C1 segment of cervical spinal cord (tissue), 14 donors: Measurements from ENCODE around the gene PCBP2.
"Not testable (repeated sequence)": the region's sequence is repeated elsewhere in the genome, so short reads cannot be mapped to it uniquely, and the experiment has no call there.

ENCODE experiments used
- DNase-seq, 14 donors: peaks; one replicate each; lab custom pipeline; 2025; lab: John Stamatoyannopoulos, UW

The PCBP2 gene

DNA sequence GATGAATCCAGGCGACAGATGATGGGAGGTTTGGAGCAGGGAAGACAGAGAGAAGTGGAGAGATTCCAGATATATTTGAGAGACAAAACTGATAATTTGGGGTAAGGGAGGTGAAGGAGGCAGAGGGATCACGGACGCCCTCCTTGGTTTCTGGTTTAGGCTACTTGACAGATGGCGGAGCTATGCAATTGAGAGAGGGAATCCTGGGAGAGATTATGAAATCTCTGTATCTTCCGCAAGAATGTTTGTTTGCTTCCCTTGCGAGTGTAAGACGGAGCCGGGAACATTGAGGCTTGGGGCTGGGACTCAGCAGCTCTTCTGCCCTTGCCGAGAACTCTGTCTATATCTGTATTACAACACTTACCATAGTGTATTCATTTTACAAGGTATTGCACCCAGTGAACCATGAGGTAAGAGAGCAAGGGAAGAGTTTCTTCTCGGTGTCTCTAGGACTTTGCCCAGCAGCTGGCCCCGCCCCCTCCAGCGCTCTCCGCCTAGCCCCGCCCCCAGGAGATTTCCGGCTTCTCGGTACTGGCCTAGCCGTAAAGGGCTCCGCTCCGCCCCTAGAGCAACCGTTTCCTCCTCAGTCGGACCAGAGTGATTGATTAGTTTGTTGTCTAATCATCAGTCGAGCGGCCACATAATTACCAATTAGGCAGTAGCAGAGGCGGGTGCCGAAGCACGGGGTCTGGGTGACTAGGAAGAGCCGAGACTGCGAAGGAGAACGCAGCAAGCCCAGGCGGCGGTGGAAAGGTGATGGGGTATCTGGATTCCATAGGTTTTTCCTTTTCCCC lies 10.7 kb upstream of the PCBP2 start, which contains the start of gene PRR13:
TSS of gene PRR13 (plus strand) at position 695 of the 794 bp plus-strand sequence. CDS start 981 bp downstream, outside the sequence.
- peak; percentile 55 to 99 (median 94) for DNase-seq

GRCh38 chr12:53443955-53444354 lies 7.9 kb upstream of the PCBP2 start:
- DNase-seq, result no peak

DNA sequence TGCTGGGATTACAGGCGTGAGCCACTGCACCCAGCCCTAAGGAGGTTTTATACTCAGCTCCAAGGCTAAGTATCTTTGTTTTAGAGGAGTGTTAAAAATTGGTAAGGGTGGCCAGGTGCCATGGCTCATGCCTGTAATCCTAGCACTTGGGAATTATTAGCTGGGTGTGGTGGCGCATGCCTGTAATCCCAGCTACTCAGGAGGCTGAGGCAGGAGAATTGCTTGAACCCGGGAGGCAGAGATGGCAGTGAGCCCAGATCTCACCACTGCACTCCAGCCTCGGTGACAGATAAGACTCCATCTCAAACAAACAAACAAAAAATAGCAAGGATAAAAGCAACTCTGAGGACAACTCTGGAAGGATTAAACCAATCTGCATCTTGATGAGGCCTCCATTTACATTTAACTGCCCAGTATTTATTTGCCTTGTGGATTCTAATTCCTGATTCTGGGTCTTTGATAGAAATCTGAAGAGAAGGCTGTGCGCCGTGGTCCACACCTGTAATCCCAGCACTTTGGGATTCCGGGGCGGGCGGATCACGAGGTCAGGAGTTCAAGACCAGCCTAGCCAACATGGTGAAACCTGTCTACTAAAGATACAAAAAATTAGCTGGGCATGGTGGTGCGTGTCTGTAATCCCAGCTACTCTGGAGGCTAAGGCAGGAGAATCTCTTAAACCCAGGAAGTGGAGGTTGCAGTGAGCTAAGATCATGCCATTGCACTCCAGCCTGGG lies 7.1 kb upstream of the PCBP2 start:
- not testable (repeated sequence) for DNase-seq

DNA sequence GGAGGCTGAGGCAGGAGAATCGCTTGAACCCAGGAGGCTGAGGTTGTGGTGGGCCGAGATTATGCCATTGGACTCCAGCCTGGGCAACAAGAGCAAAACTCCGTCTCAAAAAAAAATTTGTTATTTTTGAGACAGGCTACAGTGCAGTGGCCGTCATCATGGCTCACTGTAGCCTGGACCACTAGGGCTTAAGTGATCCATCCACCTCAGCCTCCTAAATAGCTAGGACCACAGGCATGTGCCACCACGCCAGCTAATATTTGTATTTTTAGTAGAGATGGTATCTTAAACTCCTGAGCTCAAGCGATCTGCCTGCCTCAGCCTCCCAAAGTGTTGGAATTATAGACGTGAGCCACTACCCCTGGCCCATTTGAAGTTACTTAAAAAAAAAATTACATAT lies 966 bp upstream of the PCBP2 start:
- DNase-seq, result no peak

DNA sequence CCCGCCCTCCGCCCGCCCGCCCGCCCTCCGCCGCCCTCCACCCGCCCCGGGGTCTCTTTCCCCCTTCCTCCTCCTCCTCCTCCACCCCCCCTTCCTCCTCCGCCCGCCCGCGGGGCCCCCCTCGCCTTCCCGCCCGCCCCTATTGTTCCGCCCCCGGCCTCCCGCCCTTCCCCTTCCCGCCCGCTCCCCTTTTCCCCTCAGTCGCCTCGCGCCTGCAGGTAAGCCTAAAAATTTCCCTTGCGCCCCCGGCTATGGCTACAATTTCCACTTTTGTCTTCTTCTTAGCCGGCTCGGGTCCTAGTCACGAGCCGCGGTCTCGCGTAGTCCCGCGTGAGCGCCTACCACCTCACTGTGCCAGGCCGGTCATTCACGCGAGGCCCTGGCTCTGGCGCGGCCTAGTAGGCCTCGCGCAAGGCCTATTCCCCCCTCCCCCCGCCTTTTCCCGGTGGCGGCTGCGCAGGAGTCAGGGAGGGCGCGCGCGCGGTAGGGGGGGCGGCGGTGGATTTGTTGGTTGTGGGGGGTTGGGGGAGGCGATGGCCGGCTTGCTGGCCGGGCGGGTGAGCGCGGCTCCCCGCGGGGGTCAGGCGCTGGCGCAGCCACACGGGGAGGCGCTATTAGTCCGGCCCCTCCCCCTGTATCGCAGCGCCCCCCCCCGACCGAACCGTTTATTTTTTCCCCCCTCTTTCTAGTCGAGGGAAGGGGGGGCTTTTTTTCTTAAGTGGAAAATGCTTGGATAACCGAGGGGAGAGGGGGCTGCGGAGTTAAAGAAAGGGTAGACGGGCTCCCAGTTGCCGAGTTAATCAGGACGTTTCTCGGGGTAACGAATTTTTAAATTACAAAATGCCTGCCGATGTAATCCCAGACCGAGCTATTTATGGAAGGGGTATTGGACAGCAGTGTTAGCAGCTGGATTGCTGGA lies 516 bp downstream of the PCBP2 start:
- DNase-seq, result peak; percentile 13 to 94 (median 84)

GRCh38 chr12:53453953-53454640 lies 2.2 kb downstream of the PCBP2 start:
- no peak for DNase-seq

DNA sequence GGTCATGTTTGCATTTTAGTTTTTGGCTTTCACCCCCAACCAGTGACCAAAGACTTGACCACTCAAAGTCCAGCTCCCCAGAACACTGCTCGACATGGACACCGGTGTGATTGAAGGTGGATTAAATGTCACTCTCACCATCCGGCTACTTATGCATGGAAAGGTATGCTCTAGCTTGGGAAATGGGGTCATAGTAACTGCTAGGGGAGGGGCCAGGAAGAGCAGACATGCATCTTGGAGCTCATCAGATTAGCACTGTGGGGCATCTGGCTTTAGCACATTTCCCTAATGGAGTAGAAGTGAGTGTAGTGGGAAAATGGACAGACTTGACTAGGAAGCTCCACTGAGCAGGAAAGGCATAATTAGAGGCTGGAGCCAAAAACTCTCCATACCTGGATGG lies 2.8 kb downstream of the PCBP2 start:
- peak in 1 of 14 donors; percentile 93 for DNase-seq

DNA sequence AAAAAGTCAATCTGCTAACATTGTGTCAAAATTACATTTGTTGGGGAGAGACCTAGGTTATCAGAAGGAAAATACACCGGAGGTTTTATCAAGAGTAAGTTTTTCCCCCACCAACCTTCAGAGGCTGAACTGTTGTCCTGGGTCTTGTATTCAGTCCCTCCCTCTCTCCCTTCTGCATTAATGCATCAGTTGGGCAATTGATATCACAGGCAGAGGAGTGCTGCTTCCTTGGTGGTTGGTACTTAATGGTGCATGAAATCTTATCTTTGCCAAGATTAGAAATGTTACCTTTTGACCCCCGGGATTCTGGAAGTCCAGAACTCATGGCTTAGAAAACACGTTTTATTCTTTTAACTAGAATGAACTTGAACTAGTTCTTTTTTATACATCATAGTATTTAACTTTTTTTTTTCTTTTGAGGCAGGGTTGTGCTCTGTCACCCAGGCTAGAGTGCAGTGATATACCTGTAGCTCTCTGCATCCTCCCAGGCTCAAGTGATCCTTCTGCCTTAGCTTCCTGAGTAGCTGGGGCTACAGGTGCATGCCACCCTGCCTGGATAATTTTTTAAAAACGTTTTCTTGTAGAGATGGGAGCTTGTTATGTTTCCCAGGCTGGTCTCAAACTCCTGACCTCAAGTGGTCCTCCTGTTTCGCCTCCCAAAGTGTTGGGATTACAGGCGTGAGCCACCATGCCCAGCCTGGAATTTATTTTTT lies 4.9 kb downstream of the PCBP2 start:
- DNase-seq, result no peak

DNA sequence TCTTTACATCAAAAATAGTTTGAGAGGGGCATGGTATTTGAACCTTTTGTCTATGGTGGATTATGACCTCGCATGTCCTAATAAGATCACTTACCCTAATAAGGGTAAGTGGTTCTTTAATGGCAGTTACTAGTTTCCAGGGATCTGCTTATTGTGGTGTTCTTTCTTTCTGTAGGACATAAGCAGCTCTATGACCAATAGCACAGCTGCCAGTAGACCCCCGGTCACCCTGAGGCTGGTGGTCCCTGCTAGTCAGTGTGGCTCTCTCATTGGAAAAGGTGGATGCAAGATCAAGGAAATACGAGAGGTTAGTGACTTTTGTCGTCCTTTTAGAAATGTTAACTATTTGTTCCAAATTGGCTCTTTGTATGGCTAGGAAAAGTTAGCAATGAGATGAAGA lies 7.2 kb downstream of the PCBP2 start:
- no peak for DNase-seq

DNA sequence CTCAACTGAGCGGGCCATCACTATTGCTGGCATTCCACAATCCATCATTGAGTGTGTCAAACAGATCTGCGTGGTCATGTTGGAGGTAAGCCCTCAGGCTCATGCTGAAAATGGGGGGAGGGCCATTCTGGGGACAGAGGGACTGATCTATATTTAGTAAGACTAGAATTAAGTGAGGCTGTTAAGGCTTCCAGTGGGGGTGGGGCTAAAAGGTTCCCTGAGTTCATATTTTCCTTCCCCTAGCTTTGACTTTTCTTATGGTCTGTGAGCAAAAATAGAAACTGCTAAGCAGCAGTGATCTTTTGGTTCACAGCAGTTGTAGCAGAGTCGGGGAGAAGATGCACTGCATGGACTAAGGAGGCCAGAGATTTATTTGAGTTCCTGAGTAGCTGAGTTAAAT lies 9.2 kb downstream of the PCBP2 start:
- no peak for DNase-seq

DNA sequence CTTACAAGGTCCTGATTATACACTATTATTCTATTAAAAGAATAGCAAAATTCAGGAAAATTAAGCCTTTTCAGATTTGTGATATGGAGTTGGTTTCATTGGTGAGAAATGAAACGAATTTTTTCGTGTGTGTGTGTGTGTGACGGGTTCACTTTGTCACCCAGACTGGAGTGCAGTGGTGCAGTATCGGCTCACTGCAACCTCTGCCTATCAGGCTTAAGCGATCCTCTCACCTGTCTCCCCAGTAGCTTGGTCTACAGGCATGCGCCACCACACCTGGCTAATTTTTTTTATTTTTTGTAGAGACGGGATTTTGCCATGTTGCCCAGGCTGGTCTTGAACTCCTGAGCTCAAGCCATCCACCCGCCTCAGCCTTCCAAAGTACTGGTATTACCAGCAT lies 9.7 kb downstream of the PCBP2 start:
- DNase-seq, result no peak

DNA sequence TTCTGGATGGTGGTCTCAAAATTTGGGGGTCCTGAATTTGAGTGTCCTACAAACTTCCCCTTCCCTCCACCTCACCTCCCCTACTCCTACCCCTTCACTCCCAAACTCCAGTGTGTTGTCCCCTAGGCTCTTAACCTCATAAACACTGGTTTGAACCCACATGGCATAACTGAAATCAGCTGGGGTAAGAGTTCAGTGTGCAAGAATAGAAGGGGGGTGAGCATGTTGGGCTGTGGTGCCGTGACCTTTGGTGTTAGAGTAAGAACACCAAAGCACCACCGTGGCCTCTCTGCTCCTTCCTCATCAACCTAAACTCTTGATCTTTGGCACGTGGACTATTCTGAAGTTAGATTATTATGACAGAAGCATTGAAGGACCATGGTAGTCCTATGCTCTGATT lies 11.0 kb downstream of the PCBP2 start:
- DNase-seq, result no peak

DNA sequence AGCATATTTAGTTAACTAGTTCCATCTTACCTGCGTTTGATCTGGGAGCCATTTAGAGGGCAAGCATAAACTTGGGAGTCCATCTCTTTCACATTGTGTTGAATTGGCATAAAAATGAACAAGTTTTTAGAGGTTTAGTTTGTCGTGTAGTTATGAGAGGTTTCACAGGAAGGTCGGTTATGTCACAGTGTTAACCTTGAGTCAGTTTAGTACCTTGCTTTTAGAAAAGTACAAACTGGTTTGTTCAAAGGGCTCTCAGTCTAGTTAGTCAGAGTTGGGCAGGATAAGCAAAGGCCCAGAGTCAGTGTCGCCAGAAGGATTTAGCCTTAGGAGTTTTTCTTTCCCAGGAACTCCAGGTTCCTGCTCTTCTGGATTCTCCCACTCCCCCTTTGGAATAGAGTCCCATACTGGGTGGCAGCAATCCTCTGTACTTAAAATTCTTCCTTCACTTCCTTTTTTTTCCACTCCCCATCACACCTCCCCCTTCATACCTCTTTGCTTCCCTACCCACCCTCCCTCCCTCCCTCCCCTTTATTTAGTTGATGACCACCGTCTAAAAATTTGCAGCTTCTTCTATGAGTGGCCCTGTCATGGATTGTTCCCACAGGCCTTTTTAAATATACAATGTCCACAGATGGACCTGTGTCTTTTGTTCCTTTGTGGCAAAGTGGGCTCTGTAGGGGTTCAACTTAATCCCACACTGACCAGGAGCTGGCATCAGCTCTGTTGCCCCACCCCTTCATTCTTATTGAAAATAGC lies 12.1 kb downstream of the PCBP2 start:
- DNase-seq, result no peak

- no peak for DNase-seq
These were observed 12.9 kb downstream of the PCBP2 start for GRCh38 chr12:53464685-53465418.

DNA sequence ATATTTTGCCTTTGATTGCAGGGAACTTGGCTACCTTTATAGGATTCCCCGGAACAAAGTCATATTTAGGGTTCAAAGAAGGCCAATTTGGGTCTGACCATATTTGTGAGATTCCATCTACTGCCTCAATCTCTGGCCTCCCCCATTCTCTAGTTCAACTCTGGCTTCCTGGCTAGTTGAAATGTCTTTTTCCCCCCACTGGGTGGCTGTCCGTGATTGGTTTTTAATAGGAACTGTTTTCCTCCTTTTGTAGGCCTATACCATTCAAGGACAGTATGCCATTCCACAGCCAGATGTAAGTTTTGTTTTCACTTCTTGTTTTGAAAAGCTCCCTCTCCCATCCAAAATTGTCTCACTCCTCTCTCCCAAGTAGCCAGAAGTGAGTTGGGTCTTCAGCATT lies 13.8 kb downstream of the PCBP2 start:
- DNase-seq, result no peak

- DNase-seq, result no peak
These were observed 14.7 kb downstream of the PCBP2 start for GRCh38 chr12:53466640-53467039.

- no peak for DNase-seq
These were observed 15.2 kb downstream of the PCBP2 start for GRCh38 chr12:53467082-53467481.

DNA sequence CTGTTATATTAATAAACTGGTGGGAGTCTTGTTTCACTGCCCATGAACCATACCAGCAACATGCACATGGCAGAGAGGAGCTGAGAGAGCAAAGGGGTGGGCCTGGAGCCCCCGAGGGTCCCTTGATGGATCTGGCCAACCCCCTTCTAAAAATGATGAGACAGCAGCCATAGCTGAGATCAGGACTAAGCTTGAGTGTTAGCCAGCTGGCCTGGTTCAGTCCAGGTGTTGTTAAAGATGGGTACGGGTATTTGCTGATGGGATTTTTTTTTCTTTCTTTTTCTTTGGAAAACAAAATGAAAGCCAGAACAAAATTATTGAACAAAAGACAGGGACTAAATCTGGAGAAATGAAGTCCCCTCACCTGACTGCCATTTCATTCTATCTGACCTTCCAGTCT lies 16.0 kb downstream of the PCBP2 start:
- DNase-seq, result no peak

DNA sequence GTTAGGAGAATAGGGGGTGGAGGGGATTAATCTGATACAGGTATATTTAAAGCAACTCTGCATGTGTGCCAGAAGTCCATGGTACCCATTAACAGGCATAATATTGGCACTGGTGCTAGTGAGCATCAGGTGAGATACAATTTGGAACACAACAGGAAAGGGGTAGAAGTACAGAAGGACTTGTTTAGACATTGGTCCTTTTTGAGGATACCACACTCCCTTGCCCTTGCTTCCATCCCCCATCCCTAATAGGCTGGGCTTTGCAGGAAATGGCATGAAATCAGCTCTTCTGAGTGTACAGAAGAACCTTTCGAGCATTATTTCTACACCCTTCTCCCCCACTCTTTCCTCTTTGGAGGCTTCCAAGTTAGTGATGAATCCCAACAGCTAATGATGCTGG lies 16.4 kb downstream of the PCBP2 start:
- no peak for DNase-seq
